GM10248 (cell line): ENCODE measurements around the gene KLK11.
"Not testable (repeated sequence)": the region's sequence is repeated elsewhere in the genome, so short reads cannot be mapped to it uniquely, and the experiment has no call there.

ENCODE experiments used
- CTCF ChIA-PET: fragments of 300-600 bp; sonication (Branson Sonifier 250); formaldehyde crosslinking; extraction: SDS; loops from one replicate; lab custom pipeline; 2021; ENCODE audit warnings: antibody characterized with exemption; lab: Yijun Ruan, JAX
- POLR2A ChIA-PET: fragments of 350-650 bp; sonication (Branson Sonifier 250); formaldehyde crosslinking; extraction: SDS; loops from one replicate; lab custom pipeline; 2020; ENCODE audit warnings: antibody characterized with exemption; lab: Yijun Ruan, JAX
- DNase-seq: peaks from one replicate; pipeline ENCODE4 v3.0.0; 2012; ENCODE audit errors: extremely low spot score
- TF ChIP-seq, protein P1 (sequence below): IDR thresholded peaks from 2 replicates; pipeline ENCODE4 v1.5.1; 2012; ENCODE audit warnings: mild to moderate bottlenecking, low read depth; ENCODE audit errors: extremely low read depth, missing control alignments, control extremely low read depth

KLK11 gene

GRCh38 chr19:50998061-50998460 lies 28.4 kb downstream of the KLK11 start:
- POLR2A ChIA-PET, result no interaction called here
- CTCF ChIA-PET, result no interaction called here
- no peak for DNase-seq
- TF ChIP-seq, protein P1, sequence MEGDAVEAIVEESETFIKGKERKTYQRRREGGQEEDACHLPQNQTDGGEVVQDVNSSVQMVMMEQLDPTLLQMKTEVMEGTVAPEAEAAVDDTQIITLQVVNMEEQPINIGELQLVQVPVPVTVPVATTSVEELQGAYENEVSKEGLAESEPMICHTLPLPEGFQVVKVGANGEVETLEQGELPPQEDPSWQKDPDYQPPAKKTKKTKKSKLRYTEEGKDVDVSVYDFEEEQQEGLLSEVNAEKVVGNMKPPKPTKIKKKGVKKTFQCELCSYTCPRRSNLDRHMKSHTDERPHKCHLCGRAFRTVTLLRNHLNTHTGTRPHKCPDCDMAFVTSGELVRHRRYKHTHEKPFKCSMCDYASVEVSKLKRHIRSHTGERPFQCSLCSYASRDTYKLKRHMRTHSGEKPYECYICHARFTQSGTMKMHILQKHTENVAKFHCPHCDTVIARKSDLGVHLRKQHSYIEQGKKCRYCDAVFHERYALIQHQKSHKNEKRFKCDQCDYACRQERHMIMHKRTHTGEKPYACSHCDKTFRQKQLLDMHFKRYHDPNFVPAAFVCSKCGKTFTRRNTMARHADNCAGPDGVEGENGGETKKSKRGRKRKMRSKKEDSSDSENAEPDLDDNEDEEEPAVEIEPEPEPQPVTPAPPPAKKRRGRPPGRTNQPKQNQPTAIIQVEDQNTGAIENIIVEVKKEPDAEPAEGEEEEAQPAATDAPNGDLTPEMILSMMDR, result no peak

DNA sequence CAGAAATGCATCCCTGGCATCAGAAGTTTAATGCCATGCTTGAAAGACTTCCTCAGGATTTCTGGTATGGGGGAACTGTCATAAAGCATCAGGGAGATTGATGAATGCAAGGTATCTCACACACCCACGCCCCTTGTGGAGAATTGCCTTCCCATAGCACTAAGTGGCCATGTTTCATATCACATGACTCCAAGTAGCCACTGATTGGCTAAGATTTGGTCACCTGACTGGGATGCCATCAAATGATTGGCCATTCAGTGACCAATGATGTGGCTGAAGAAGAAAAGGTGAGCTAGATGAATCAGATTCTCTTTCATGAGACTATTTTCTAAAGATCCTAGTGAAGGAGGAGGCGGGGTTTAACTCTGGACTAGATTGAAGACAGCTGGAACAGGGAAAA lies 32.3 kb downstream of the KLK11 start:
- POLR2A ChIA-PET, result no interaction called here
- DNase-seq, result no peak
- TF ChIP-seq, protein P1, result no peak
- CTCF ChIA-PET, result interaction anchor here (0.8 kb wide), 1 partner anchor 26 kb away, joined by 3 read pairs; no protein-coding TSS in a partner anchor

GRCh38 chr19:50992666-50993035 lies 33.8 kb downstream of the KLK11 start:
- ChIA-PET CTCF (no interaction called here), POLR2A (interaction anchor here (0.6 kb wide), 1 partner anchor 973 kb away, joined by 3 read pairs; no protein-coding TSS in a partner anchor)
- no peak for DNase-seq

DNA sequence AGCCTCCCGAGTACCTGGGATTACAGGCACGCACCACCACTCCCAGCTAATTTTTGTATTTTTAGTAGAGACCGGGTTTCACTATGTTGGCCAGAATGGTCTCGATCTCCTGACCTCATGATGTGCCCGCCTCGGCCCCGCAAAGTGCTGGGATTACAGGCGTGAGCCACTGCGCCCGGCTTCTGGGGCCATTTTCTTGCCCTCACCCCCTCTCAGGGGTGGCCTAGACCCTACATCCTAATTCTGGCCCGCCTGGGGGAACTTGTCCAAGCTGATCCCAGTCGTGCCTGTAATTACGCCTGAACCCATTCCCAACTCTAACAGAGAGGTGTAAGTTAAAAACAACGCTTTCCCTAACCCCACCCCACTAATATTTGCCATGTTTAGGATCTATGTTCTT lies 42.0 kb downstream of the KLK11 start:
- CTCF ChIA-PET, DNase-seq, POLR2A ChIA-PET: not testable (repeated sequence)

More at GRCh38 chr19:50992666-50993035, 33.8 kb downstream of the KLK11 start:
- TF ChIP-seq, protein P1, result no peak

DNA sequence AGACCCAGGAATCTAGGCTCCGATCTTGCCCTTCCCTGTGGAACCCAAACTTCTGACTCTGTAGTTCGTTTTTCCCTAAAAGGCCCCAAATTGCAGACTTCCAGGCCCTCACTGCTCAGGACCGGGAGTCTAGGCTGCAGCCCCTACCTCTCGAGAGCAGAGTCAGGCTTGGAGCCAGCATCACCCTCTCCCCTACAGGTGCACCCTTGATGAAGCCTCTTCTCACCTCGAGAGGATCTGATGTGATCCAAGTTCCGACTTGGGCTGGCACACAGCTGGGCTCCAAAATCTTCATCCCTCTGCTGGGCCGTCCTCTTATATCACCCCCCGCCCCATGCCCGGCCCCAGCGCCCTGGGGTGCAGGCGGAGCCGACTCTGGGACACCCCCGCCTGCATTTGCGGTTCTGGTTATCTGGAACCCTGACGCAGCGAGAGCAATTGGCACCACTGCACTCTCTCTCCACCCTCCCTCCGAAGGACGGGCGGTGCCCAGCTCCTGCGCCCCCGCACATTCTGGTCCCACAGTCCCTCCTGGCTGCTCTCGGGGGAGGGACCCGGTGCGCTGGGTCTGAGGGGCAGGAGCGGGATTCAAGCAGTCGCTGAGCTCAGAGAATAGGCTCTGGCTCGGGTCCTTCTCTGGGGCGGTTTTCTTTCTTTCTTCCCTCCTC lies 42.7 kb downstream of the KLK11 start, which contains the start of gene KLK7:
TSS of gene KLK7 (minus strand) at position 293 of the 668 bp plus-strand sequence. CDS start 1,518 bp downstream, outside the sequence.
- no peak for DNase-seq
- TF ChIP-seq, protein P1, result no peak
- ChIA-PET CTCF (no interaction called here), POLR2A (no interaction called here)

GRCh38 chr19:50982186-50982585 lies 44.2 kb downstream of the KLK11 start:
- no peak for DNase-seq
- TF ChIP-seq, protein P1, result no peak
- CTCF ChIA-PET, result no interaction called here
- POLR2A ChIA-PET, result no interaction called here

DNA sequence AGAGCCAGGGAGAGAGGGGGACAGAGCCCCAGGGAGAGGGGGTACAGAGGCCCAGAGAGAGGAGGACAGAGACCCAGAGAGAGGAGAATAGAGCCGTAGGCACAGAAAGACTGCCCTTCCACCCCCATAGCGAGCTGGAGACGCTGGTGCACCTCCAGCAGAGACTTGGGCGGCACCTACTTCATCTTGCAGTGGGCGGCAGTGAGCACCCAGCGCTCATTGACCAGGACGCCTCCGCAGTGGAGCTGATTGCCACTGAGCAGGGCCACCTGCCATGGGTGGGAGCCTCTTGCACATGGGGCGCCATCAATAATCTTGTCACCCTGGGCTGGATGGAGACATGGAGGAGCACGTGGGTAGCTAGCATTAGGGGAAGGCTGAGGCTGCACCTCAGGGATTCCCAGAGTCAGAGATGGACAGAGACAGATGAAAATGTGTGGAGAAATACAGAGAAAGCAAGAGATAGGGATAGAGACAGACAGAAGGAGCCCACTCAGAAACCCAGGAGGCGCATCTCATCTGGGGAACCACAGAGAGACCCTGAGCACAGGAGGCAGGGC lies 44.7 kb downstream of the KLK11 start:
- CTCF ChIA-PET, result no interaction called here
- POLR2A ChIA-PET, result no interaction called here
- TF ChIP-seq, protein P1, result no peak
- no peak for DNase-seq
